GM18909 (cell line): ENCODE results near the gene LTBP2.

Experiments used
- ATAC-seq: cut with Tn5 transposase; IDR thresholded peaks from one replicate; pipeline ENCODE4 v1.9.1; 2021; ENCODE audit warnings: mild to moderate bottlenecking; ENCODE audit not compliant: unreplicated experiment, poor library complexity

LTBP2 gene

GRCh38 chr14:74575507-74575906 is 36.5 kb downstream of the LTBP2 start:
- ATAC-seq: no peak

GRCh38 chr14:74574706-74575105 is 37.3 kb downstream of the LTBP2 start:
- ATAC-seq: no peak

- ATAC-seq: no peak
Observed at GRCh38 chr14:74574090-74574433, 38.0 kb downstream of the LTBP2 start.

GRCh38 chr14:74573421-74574089 is 38.5 kb downstream of the LTBP2 start:
- ATAC-seq: no peak

GRCh38 chr14:74572726-74573301 is 39.2 kb downstream of the LTBP2 start:
- ATAC-seq: no peak

GRCh38 chr14:74571901-74572725 is 39.9 kb downstream of the LTBP2 start:
- ATAC-seq: no peak

- ATAC-seq: no peak
Observed at GRCh38 chr14:74571441-74571841, 40.6 kb downstream of the LTBP2 start.

GRCh38 chr14:74570696-74571095 is 41.3 kb downstream of the LTBP2 start:
- ATAC-seq: no peak

- ATAC-seq: no peak
Observed at GRCh38 chr14:74569806-74570591, 42.0 kb downstream of the LTBP2 start.

- no peak for ATAC-seq
Observed at GRCh38 chr14:74569387-74569786, 42.6 kb downstream of the LTBP2 start.

GRCh38 chr14:74568911-74569310 is 43.1 kb downstream of the LTBP2 start:
- ATAC-seq: no peak

GRCh38 chr14:74568380-74568649 is 43.7 kb downstream of the LTBP2 start:
- ATAC-seq: no peak

- ATAC-seq: no peak
Observed at GRCh38 chr14:74567646-74568379, 44.2 kb downstream of the LTBP2 start.

- ATAC-seq: no peak
Observed at GRCh38 chr14:74567219-74567618, 44.8 kb downstream of the LTBP2 start.

- no peak for ATAC-seq
Observed at GRCh38 chr14:74566174-74567141, 45.6 kb downstream of the LTBP2 start.

GRCh38 chr14:74563586-74564159 is 48.4 kb downstream of the LTBP2 start:
- ATAC-seq: no peak

GRCh38 chr14:74563233-74563585 is 48.8 kb downstream of the LTBP2 start:
- ATAC-seq: no peak

GRCh38 chr14:74562515-74563232 is 49.4 kb downstream of the LTBP2 start:
- no peak for ATAC-seq
